GM23338 (cell line): ENCODE measurements around the gene UBL3. TPM values are rescaled to one million over a fixed set of nuclear protein-coding genes. Genes with fewer than 3 reads are reported as not detected.

Experiments
- CREB1 ChIP-seq: fragments of 250-450 bp; sonication (Bioruptor Pico); IDR thresholded peaks from 2 replicates; pipeline ENCODE4 v1.5.0; 2020; ENCODE audit warnings: low read depth, mild to moderate bottlenecking, moderate library complexity
- CTCF ChIP-seq, 2 experiments: fragments of 200-600 bp in 1 of 2; sonication (generic) in 1 of 2; conservative IDR thresholded peaks; 2 replicates each; pipeline versions ENCODE4 v1.5.1 to v1.6.1; 2016 to 2017; ENCODE audit warnings: antibody characterized with exemption in 2 of 2, low read depth in 2 of 2, mild to moderate bottlenecking in 2 of 2, moderate library complexity in 1 of 2
- ETS1 ChIP-seq: IDR thresholded peaks from 2 replicates; pipeline ENCODE4 v1.6.1; 2016; ENCODE audit warnings: antibody characterized with exemption
- EZH2phosphoT487 ChIP-seq: fragments of 200-600 bp; sonication (generic); IDR thresholded peaks from one replicate; pipeline ENCODE4 v1.8.1; 2018; ENCODE audit warnings: antibody characterized with exemption; ENCODE audit not compliant: unreplicated experiment
- JUNB ChIP-seq: IDR thresholded peaks from one replicate; pipeline ENCODE4 v1.6.1; 2016; ENCODE audit warnings: antibody characterized with exemption; ENCODE audit not compliant: unreplicated experiment
- ZNF331 ChIP-seq: fragments of 250-450 bp; sonication (Bioruptor Pico); IDR thresholded peaks from 2 replicates; pipeline ENCODE4 v1.5.0; 2020; ENCODE audit warnings: low read depth, mild to moderate bottlenecking, moderate library complexity
- ZNF462 ChIP-seq: fragments of 250-450 bp; sonication (Bioruptor Pico); IDR thresholded peaks from 2 replicates; pipeline ENCODE4 v1.5.0; 2020; ENCODE audit warnings: mild to moderate bottlenecking, moderate library complexity
- polyA plus RNA-seq: library from polyadenylated mRNA; unstranded; fragments of >200 nt; fragmentation: Nextera tagmentation; extraction: Ambion mirVana; gene quantifications from 2 replicates; pipeline ENCODE4 v1.2.1, GENCODE V29; 2016
- total RNA-seq: library from RNA; depleted of rRNA; stranded (reverse); fragments of >200 nt; shearing (Covaris generic); gene quantifications from 2 replicates; pipeline ENCODE4 v1.2.3, GENCODE V29; 2014

UBL3 gene
- total and polyA plus RNA-seq, 2 experiments from 2014 or later = 9.7 to 21.1 TPM

GRCh38 chr13:29767006-29767405 lies 83.4 kb downstream of the UBL3 start (continued):
- TF ChIP-seq ZNF462 (CRISPR knock-in tag) (no peak), JUNB (no peak), CREB1 (no peak), ETS1 (no peak), EZH2phosphoT487 (no peak), ZNF331 (CRISPR knock-in tag) (no peak), CTCF (conservative IDR thresholded peaks at IDR 0.05; ENCODE audit: low read depth in 2 of 2) (no peak)
